Neural cell (in vitro differentiated cells): Measurements from ENCODE around the gene MAP3K5. TPM values are rescaled to one million over a fixed set of nuclear protein-coding genes. Genes with fewer than 3 reads are reported as not detected.

ENCODE experiments used
- H2AFZ ChIP-seq: fragments of 200-600, 300-800 bp; sonication (generic), shearing (Covaris generic); 2 replicates; pipeline ENCODE4 v1.6.0; 2014; ENCODE audit warnings: low read depth, mild to moderate bottlenecking, antibody characterized with exemption, low read length, moderate library complexity
- H3F3A ChIP-seq: fragments of 200-600 bp; shearing (Covaris generic); 2 replicates; pipeline ENCODE4 v1.6.1; 2016; ENCODE audit warnings: mild to moderate bottlenecking, moderate library complexity, mixed read lengths, antibody characterized with exemption, low read length; ENCODE audit not compliant: insufficient read depth, poor library complexity, severe bottlenecking
- H3K27ac ChIP-seq: fragments of 200-600, 300-800 bp; sonication (generic), shearing (Covaris generic); 2 replicates; pipeline ENCODE4 v1.5.1; 2014; ENCODE audit warnings: mild to moderate bottlenecking, low read length, moderate library complexity
- H3K27me3 ChIP-seq: fragments of 300-800, 200-600 bp; sonication (generic), shearing (Covaris generic); 2 replicates; pipeline ENCODE4 v1.6.0; 2014; ENCODE audit warnings: mild to moderate bottlenecking, low read depth, low read length, moderate library complexity; ENCODE audit not compliant: insufficient read depth
- H3K36me3 ChIP-seq: fragments of 300-800, 200-600 bp; sonication (generic), shearing (Covaris generic); 2 replicates; pipeline ENCODE4 v1.5.1; 2014; ENCODE audit warnings: mild to moderate bottlenecking, antibody characterized with exemption, low read length, moderate library complexity; ENCODE audit not compliant: insufficient read depth
- H3K4me2 ChIP-seq: fragments of 300-800, 200-600 bp; sonication (generic), shearing (Covaris generic); 2 replicates; pipeline ENCODE4 v1.6.0; 2014; ENCODE audit warnings: mild to moderate bottlenecking, low read length
- H3K4me3 ChIP-seq: fragments of 300-800, 200-600 bp; sonication (generic), shearing (Covaris generic); 2 replicates; pipeline ENCODE4 v1.5.1; 2014; ENCODE audit warnings: mild to moderate bottlenecking, low read length, moderate library complexity
- H3K79me2 ChIP-seq: fragments of 200-600 bp; shearing (Covaris generic); replicated peaks from 2 replicates; pipeline ENCODE4 v1.6.0; 2014; ENCODE audit warnings: mild to moderate bottlenecking, low read length, moderate library complexity; ENCODE audit not compliant: insufficient read depth
- H3K9ac ChIP-seq: fragments of 300-800, 200-600 bp; sonication (generic), shearing (Covaris generic); 2 replicates; pipeline ENCODE4 v1.6.1; 2016; ENCODE audit warnings: mild to moderate bottlenecking, low read length, mixed read lengths
- H3K9me2 ChIP-seq: fragments of 200-600 bp; shearing (Covaris generic); 2 replicates; pipeline ENCODE4 v1.6.1; 2016; ENCODE audit warnings: mild to moderate bottlenecking, low read length, mixed read lengths; ENCODE audit not compliant: insufficient read depth
- H3K9me3 ChIP-seq: fragments of 200-600, 300-800 bp; sonication (generic), shearing (Covaris generic); 2 replicates; pipeline ENCODE4 v1.6.1; 2016; ENCODE audit warnings: mild to moderate bottlenecking, mixed run types, low read length, moderate library complexity, mixed read lengths
- H4K20me1 ChIP-seq: fragments of 200-600 bp; shearing (Covaris generic); 2 replicates; pipeline ENCODE4 v1.6.1; 2016; ENCODE audit warnings: mild to moderate bottlenecking, mixed run types; ENCODE audit not compliant: insufficient read depth
- EP300 ChIP-seq: fragments of 450-650 bp; conservative IDR thresholded peaks from 2 replicates; pipeline ENCODE4 v1.6.1; 2014; ENCODE audit warnings: antibody characterized with exemption, mild to moderate bottlenecking, moderate library complexity; ENCODE audit not compliant: poor library complexity, severe bottlenecking
- EZH2 ChIP-seq: fragments of 200-600, 300-800 bp; shearing (Covaris generic), sonication (generic); IDR thresholded peaks from 2 replicates; pipeline ENCODE4 v1.6.1; 2014; ENCODE audit warnings: antibody characterized with exemption, low read length, borderline replicate concordance, mild to moderate bottlenecking; ENCODE audit not compliant: insufficient read depth, poor library complexity, severe bottlenecking
- MXI1 ChIP-seq: fragments of 450-650 bp; conservative IDR thresholded peaks from 2 replicates; pipeline ENCODE4 v1.6.1; 2014; ENCODE audit warnings: antibody characterized with exemption, mild to moderate bottlenecking; ENCODE audit not compliant: poor library complexity, severe bottlenecking
- POLR2AphosphoS5 ChIP-seq: IDR thresholded peaks from 2 replicates; pipeline ENCODE4 v1.6.1; 2012
- RAD21 ChIP-seq: fragments of 450-650 bp; conservative IDR thresholded peaks from 2 replicates; pipeline ENCODE4 v1.6.1; 2014; ENCODE audit warnings: antibody characterized with exemption, mild to moderate bottlenecking, moderate library complexity
- REST ChIP-seq: IDR thresholded peaks from 2 replicates; pipeline ENCODE4 v1.6.1; 2012; ENCODE audit warnings: borderline replicate concordance
- SMC3 ChIP-seq: fragments of 450-650 bp; conservative IDR thresholded peaks from 2 replicates; pipeline ENCODE4 v1.6.1; 2014; ENCODE audit warnings: antibody characterized with exemption, mild to moderate bottlenecking, moderate library complexity; ENCODE audit not compliant: poor library complexity
- TAF1 ChIP-seq: IDR thresholded peaks from 2 replicates; pipeline ENCODE4 v1.6.1; 2012; ENCODE audit warnings: low read depth
- polyA plus RNA-seq: library from polyadenylated mRNA; depleted of rRNA; stranded (reverse); fragments of >200 nt; gene quantifications from 2 replicates; pipeline ENCODE4 v1.2.3, GENCODE V29; 2014
- TF ChIP-seq, protein P1 (sequence below): fragments of 450-650 bp; IDR thresholded peaks from 2 replicates; pipeline ENCODE4 v1.5.1; 2014; ENCODE audit warnings: antibody characterized with exemption, mild to moderate bottlenecking, moderate library complexity; ENCODE audit not compliant: poor library complexity, severe bottlenecking

MAP3K5 gene
- polyA plus RNA-seq, 1 donor from 2014 or later = 2.0 TPM

DNA sequence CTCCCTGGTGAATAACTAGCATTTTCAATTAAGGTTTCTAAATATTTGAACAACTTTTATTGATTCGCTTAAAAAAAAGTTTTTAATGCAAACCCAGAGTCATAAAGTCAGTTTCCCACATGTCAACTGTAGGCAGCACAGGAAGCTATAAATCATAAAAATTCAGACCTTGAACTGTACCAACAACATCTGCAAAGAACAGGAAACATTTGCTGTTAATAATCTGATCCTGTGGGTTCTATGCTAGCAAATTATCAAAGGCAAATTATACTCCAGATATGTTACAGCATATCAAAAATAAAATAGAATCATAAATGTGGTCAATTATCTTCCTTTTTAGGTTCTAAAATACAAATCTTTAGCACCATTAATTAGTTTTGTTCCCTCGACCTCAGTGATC lies 225.4 kb downstream of the MAP3K5 start:
- Histone ChIP-seq H2AFZ (no peak overlapping the region), H3K27ac (no peak overlapping the region), H3K27me3 (no peaks in the 10 kb centered on the region), H3K9ac (no peak overlapping the region), H3K4me3 (no peak overlapping the region), H3K36me3 (no peaks in the 10 kb centered on the region), H4K20me1 (no peaks in the 10 kb centered on the region), H3K9me2 (no peaks in the 10 kb centered on the region), H3K4me2 (no peak overlapping the region), H3K9me3 (no peaks in the 10 kb centered on the region), H3F3A (no peaks in the 10 kb centered on the region), H3K79me2 (no peaks in the 10 kb centered on the region)
- no peak for TF ChIP-seq EZH2
- TF ChIP-seq, protein P1, sequence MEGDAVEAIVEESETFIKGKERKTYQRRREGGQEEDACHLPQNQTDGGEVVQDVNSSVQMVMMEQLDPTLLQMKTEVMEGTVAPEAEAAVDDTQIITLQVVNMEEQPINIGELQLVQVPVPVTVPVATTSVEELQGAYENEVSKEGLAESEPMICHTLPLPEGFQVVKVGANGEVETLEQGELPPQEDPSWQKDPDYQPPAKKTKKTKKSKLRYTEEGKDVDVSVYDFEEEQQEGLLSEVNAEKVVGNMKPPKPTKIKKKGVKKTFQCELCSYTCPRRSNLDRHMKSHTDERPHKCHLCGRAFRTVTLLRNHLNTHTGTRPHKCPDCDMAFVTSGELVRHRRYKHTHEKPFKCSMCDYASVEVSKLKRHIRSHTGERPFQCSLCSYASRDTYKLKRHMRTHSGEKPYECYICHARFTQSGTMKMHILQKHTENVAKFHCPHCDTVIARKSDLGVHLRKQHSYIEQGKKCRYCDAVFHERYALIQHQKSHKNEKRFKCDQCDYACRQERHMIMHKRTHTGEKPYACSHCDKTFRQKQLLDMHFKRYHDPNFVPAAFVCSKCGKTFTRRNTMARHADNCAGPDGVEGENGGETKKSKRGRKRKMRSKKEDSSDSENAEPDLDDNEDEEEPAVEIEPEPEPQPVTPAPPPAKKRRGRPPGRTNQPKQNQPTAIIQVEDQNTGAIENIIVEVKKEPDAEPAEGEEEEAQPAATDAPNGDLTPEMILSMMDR = no peak
- TF ChIP-seq REST = no peak
- no peak for TF ChIP-seq RAD21
- no peak for TF ChIP-seq SMC3
- no peak for TF ChIP-seq POLR2AphosphoS5
- no peak for TF ChIP-seq EP300
- TF ChIP-seq MXI1 = no peak
- no peak for TF ChIP-seq TAF1

DNA sequence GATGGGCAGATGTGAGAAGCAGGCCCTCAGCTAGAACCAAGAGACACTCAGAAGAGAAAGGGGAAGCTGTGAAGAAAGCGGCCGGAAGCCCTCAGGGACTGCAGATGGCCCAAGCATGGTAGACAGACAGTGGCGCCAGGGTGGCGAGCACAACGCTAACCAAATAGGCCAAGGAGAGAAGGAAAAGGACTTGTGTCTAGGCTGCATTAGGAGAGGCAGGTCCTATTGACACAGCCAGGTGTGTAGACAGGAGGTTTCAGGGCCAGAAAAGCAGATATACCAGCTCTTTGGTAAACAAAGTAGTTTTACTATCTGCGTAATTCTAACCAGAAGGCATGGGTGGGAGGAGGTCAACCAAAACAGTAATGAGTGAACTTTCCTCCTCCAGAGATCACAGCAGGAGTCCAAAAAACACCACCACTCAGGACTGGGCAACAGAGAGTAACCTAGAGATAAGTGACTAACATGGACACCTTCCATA lies 226.2 kb downstream of the MAP3K5 start:
- Histone ChIP-seq H2AFZ (no peak overlapping the region), H3K9me2 (no peaks in the 10 kb centered on the region), H4K20me1 (no peaks in the 10 kb centered on the region), H3K4me2 (no peak overlapping the region), H3K4me3 (no peak overlapping the region), H3K79me2 (no peaks in the 10 kb centered on the region), H3K9me3 (no peaks in the 10 kb centered on the region), H3K36me3 (no peaks in the 10 kb centered on the region), H3K27ac (no peak overlapping the region), H3K9ac (no peak overlapping the region), H3F3A (no peaks in the 10 kb centered on the region), H3K27me3 (no peaks in the 10 kb centered on the region)
- TF ChIP-seq EZH2 = no peak
- no peak for TF ChIP-seq POLR2AphosphoS5
- no peak for TF ChIP-seq SMC3
- TF ChIP-seq REST = no peak
- TF ChIP-seq, protein P1 = no peak
- no peak for TF ChIP-seq MXI1
- TF ChIP-seq EP300 = no peak
